ENCODE data around the gene HPCAL4. TPM values are rescaled to one million over a fixed set of nuclear protein-coding genes. Genes with fewer than 3 reads are reported as not detected.

Gene HPCAL4
- total RNA-seq, 1 experiment from 2014 or later = 0.02 TPM

DNA sequence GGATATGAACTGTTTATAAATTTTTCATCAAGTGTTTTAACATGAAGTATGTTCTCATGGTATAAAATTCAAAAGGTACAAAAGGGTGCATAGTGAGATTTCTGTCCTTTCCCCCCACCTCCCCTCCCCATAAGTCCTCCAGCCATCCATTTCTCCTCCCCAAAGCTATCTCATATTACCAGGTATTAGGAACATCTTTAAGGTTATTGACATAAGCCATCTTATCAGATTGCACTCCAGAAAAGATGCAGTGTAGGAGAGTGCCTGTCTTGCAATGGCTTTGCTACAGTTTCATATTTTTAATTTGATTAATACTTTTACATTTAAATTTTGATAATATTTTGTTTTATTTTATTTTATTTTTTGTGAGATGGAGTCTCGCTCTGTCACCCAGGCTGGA lies 13.5 kb upstream of the HPCAL4 start:
- DNase-seq (ENCODE audit: extremely low read depth, low read depth) = no peak

DNA sequence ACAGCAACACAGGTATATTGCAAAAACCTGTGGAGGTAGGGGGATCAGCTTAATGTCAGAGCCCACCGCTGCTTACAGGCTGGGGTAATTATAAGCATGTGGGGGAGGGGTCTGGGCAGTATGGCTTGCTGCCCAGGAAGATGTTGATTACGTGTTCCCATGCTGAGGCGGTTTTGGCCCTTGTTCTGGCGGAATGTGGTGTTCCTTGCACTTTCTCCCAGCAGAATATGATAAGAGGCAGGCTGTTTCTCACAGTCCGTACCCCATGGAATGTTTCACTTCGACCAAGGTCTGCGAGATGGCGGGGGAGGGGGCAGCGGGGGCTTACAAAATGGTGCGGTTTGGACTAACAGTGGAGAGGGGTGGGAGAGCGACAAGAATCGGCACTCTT lies 9.8 kb upstream of the HPCAL4 start:
- no peak for DNase-seq (ENCODE audit: extremely low read depth, low read depth)

GRCh38 chr1:39700348-39700747 lies 9.1 kb upstream of the HPCAL4 start:
- no peak for DNase-seq (ENCODE audit: extremely low read depth, low read depth)

GRCh38 chr1:39699419-39699818 lies 8.2 kb upstream of the HPCAL4 start:
- DNase-seq (ENCODE audit: extremely low read depth, low read depth) = no peak

DNA sequence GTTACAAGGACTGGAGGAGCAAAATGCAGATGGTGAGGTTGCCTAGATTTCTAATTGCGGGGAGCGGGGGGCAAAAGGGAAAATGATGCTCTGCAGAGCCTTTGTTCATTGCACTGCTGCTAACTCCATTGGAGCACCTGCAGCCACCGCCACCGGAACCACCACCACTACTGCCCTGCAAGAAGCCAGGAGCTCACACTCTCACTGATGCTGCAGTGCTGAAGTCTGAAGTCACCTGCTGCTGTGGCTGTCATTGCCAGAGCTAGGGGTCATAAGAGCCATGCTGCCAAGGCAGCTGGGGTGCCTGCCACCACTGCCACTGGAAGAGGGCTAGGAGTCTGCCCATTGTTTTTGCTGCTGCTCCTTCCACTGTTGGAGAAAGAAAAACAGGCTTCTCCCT lies 7.3 kb upstream of the HPCAL4 start:
- no peak for DNase-seq (ENCODE audit: extremely low read depth, low read depth)

- no peak for DNase-seq (ENCODE audit: extremely low read depth, low read depth)
Observed at GRCh38 chr1:39696448-39696847, 5.2 kb upstream of the HPCAL4 start.

- no peak for DNase-seq (ENCODE audit: extremely low read depth, low read depth)
Observed at GRCh38 chr1:39695016-39695415, 3.8 kb upstream of the HPCAL4 start.

DNA sequence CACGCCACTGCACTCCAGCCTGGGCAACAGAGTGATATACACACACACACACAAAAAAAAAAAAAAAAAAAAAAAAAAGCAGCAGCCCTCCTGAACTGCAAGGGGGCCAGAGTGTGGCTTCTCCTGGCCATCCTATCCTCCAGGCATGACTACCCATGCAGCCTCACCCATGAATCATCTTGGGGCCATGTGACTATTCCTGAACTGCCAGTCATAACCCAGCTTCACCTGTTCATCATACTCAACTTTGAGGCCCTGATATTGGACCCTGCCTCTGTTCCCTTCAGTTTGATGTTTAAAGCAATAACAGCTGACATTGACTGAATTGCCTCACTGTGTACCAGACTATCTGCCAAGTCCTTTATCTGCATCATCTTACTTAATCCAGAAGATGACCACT lies 2.8 kb upstream of the HPCAL4 start:
- DNase-seq (ENCODE audit: extremely low read depth, low read depth) = no peak

GRCh38 chr1:39692152-39693074 lies 1.2 kb upstream of the HPCAL4 start:
- no peak for DNase-seq (ENCODE audit: extremely low read depth, low read depth)

GRCh38 chr1:39690794-39691382 lies 345 bp downstream of the HPCAL4 start:
- no peak for DNase-seq (ENCODE audit: extremely low read depth, low read depth)

DNA sequence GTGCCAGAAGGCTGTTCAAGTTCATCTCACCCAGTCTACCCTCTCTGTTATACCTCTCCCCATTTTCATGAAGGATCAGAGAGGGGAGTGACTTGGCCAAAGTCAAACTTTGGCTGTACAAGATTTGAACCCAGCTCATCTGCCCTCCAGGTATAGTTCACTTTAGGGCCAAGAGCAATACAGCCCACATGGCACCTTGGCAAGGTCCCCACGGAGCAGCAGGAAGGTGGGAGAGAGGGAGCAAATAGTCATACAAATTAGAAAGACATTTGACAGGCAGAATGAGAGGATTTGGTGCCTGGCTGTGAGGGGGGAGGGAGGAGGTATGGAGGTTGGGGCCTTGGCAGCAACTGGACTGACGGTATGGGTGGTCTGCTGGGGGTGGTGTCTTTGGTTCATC lies 1.0 kb downstream of the HPCAL4 start:
- DNase-seq (ENCODE audit: extremely low read depth, low read depth) = no peak

DNA sequence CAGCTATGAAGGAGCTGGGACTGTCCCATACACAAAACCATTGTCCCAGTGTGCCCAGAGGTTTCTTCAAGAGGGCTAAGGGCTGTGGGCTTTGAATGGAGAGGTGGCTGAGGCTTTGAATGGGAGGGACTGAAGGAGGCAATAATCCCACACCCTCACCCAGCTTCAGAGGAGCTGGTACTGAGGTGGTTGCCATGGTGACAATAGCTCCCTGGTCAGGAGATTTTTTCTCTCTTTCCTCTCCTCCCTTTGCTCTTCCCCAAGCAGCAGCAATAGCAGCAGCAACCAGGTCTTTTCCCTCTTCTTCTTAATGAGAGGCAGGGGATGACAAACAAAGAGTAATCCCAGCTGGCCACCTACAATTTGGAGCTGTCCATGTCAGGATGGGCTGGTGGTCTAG lies 1.6 kb downstream of the HPCAL4 start:
- no peak for DNase-seq (ENCODE audit: extremely low read depth, low read depth)

DNA sequence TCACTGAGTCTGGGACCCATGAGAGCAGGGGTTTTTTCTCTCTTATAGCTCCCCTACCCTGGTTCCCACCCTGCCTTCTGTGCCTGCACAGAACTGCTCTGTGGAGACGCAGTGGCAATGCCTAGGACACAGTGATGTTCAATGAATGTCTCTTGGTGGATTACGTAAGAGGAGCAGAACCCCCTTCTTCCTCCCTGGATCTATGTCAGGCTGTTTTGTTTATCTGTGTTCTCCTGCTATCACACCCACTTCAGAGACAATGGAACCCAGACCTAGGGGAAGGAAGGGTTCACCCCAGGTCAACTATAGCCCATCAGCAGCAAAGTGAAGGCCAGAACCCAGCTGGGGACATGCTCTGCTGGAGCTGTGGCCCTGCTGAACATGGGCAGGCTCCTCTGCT lies 2.0 kb downstream of the HPCAL4 start:
- no peak for DNase-seq (ENCODE audit: extremely low read depth, low read depth)

DNA sequence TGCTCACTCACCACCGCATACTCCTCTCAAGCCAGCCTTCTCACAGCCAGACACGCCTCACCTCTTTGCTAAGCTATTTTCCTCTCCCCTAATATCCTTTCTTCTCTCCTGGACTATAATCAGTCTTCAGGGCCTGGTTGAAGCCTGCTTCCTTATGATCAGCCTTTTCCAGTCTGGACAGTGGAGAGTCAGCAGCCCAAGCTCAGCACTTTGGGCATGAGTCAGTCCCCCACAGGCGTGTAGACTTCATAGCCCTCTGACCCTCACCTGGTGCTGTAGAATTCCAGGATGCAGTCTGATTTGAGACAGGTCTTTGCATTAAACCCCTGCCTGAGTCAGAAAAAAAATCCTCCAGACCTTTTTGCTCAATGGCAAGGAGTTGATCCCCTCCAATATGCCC lies 2.5 kb downstream of the HPCAL4 start:
- no peak for DNase-seq (ENCODE audit: extremely low read depth, low read depth)

- no peak for DNase-seq (ENCODE audit: extremely low read depth, low read depth)
Observed at GRCh38 chr1:39687243-39687642, 4.0 kb downstream of the HPCAL4 start.

- no peak for DNase-seq (ENCODE audit: extremely low read depth, low read depth)
Observed at GRCh38 chr1:39685071-39685470, 6.2 kb downstream of the HPCAL4 start.

DNA sequence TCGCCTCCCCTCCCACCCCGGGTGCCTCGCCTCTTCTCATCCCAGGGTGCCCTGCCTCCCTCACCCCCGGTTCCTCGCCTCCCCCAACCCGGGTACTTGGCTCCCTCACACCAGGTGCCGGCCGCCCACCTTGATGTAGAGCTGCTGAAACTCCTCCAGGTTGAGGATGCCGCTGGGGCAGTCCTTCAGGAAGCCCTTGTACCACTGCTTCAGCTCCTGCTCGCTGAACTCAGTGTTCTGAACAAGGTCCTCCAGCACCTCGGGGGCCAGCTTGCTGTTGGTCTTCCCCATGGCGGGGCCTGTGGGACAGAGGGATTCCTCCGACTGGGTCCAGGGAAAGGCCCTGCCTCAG lies 6.9 kb downstream of the HPCAL4 start:
- DNase-seq (ENCODE audit: extremely low read depth, low read depth) = no peak

GRCh38 chr1:39683591-39684312 lies 7.5 kb downstream of the HPCAL4 start:
- DNase-seq (ENCODE audit: extremely low read depth, low read depth) = no peak

DNA sequence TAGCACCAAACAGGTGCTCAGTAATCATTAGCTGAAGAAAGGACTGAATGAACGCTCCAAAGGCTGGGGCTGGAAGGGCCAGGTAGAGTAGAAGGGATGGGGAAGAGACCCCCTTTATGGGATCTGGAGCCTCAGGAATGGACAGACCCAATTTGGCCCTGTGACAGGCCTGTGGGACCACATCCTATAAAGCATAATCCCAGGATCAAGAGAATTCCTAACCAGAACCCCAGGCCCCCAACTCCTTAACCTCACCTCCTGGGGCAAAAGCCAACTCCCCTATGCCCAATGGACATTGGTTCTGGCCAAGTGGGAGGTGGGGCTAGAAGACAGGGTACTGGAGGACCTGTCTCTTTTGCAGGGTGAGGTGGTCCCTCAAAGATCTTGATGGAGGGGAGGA lies 9.2 kb downstream of the HPCAL4 start:
- no peak for DNase-seq (ENCODE audit: extremely low read depth, low read depth)

DNA sequence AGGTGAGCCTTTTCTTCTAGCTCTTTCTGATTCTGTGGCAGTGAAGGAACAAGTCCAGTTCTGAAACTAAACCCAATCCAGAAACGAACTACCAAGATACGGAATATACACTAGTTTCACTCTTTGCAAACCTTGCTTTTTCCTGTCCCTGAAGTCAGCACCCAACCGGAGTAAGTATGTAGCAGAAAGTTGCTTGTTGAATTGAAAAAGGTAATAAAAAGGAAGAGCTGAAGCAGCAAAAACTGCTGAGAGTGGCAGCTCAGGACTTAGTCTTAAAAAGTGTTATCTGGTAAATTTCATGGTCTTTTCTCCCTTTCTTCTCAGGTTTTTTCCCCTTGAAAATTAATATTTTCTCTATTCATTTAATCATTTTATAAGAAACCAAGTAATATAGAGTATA lies 9.9 kb downstream of the HPCAL4 start:
- no peak for DNase-seq (ENCODE audit: extremely low read depth, low read depth)

- DNase-seq (ENCODE audit: extremely low read depth, low read depth) = no peak
Observed at GRCh38 chr1:39680751-39681150, 10.5 kb downstream of the HPCAL4 start.

- DNase-seq (ENCODE audit: extremely low read depth, low read depth) = no peak
Observed at GRCh38 chr1:39679821-39680220, 11.4 kb downstream of the HPCAL4 start.
